Measurements from ENCODE around the gene GPC2.

DNA sequence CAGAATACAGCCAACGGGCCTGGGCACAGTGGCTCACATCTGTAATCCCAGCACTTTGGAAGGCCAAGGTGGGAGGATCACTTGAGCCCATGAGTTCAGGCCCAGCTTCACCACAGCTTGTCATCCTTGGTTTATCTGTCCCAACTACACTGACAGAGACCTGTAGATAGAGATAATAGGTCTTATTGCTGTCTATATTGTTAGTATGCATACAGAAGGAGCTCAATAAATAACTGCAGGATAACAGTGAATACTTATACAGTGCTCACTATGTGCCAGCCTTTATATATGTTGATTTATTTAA lies 56.5 kb downstream of the GPC2 start:
- TF ChIP-seq POLR2AphosphoS5 (IDR thresholded peaks at IDR 0.05; ENCODE audit: low read depth, low read length) (no peak), POLR2A (IDR thresholded peaks at IDR 0.05; ENCODE audit: low read depth, low read length) (no peak), TAF1 (IDR thresholded peaks at IDR 0.05; ENCODE audit: low read depth, low read length) (no peak)
